HL-60 (cell line): ENCODE data around the gene TP53I11.

ENCODE experiments used
- DNase-seq, 2 experiments: peaks; one replicate each; pipeline ENCODE4 v3.0.0-alpha.2; 2010 to 2020; ENCODE audit warnings: low read depth in 1 of 2, low spot score in 1 of 2
- H3K27ac ChIP-seq: fragments of 250-450 bp; sonication (Bioruptor Pico); replicated peaks from 2 replicates; pipeline ENCODE4 v1.5.1; 2020; ENCODE audit warnings: mild to moderate bottlenecking, moderate library complexity
- H3K27me3 ChIP-seq: fragments of 250-450 bp; sonication (Bioruptor Pico); 2 replicates; pipeline ENCODE4 v1.5.1; 2021; ENCODE audit warnings: mild to moderate bottlenecking, moderate library complexity; ENCODE audit not compliant: insufficient read depth, poor library complexity, severe bottlenecking
- H3K4me3 ChIP-seq: replicated peaks from 2 replicates; pipeline ENCODE4 v1.5.1; 2011; ENCODE audit warnings: mild to moderate bottlenecking, control low read depth, low read length; ENCODE audit not compliant: insufficient read depth
- CTCF ChIP-seq: IDR thresholded peaks from one replicate; pipeline ENCODE4 v1.5.1; 2011; ENCODE audit warnings: low read length, control low read depth, inconsistent platforms; ENCODE audit not compliant: insufficient read depth
- GABPA ChIP-seq: IDR thresholded peaks from 2 replicates; pipeline ENCODE4 v1.6.1; 2012; ENCODE audit warnings: low read depth
- POLR2AphosphoS5 ChIP-seq: IDR thresholded peaks from 2 replicates; pipeline ENCODE4 v1.6.1; 2012; ENCODE audit warnings: low read depth
- SPI1 ChIP-seq: IDR thresholded peaks from 2 replicates; pipeline ENCODE4 v1.6.1; 2012; ENCODE audit warnings: low read depth, mild to moderate bottlenecking, borderline replicate concordance
- TF ChIP-seq, protein P1 (sequence below): IDR thresholded peaks from 2 replicates; pipeline ENCODE4 v1.6.1; 2012; ENCODE audit warnings: low read depth; ENCODE audit not compliant: insufficient replicate concordance

The TP53I11 gene

DNA sequence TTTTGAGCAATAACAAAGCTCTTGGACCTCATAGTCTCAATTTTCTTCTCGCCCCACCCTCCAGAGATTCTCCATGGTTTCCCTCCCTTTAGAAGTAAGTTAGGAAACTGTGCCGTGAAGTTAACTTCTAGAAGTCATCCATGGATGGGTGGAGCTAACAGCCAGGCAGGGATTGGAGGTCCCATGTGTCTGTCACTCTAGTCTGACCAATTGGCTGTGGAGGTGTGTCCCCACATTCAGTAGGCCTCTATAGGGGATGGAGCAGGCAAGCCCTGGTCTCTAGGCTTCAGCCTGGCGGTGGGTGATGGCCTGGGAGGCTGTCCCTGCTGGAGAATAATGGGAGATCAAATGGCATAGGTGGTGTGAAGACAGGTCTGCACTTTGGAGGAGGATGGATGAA is 50.7 kb downstream of the TP53I11 start:
- Histone ChIP-seq H3K27me3 (no peaks in the 10 kb centered on the region), H3K4me3 (no peak overlapping the region), H3K27ac (no peak overlapping the region)
- no peak for DNase-seq
- no peak for TF ChIP-seq SPI1
- TF ChIP-seq POLR2AphosphoS5: no peak
- TF ChIP-seq CTCF: no peak
- no peak for TF ChIP-seq GABPA
- TF ChIP-seq, protein P1, sequence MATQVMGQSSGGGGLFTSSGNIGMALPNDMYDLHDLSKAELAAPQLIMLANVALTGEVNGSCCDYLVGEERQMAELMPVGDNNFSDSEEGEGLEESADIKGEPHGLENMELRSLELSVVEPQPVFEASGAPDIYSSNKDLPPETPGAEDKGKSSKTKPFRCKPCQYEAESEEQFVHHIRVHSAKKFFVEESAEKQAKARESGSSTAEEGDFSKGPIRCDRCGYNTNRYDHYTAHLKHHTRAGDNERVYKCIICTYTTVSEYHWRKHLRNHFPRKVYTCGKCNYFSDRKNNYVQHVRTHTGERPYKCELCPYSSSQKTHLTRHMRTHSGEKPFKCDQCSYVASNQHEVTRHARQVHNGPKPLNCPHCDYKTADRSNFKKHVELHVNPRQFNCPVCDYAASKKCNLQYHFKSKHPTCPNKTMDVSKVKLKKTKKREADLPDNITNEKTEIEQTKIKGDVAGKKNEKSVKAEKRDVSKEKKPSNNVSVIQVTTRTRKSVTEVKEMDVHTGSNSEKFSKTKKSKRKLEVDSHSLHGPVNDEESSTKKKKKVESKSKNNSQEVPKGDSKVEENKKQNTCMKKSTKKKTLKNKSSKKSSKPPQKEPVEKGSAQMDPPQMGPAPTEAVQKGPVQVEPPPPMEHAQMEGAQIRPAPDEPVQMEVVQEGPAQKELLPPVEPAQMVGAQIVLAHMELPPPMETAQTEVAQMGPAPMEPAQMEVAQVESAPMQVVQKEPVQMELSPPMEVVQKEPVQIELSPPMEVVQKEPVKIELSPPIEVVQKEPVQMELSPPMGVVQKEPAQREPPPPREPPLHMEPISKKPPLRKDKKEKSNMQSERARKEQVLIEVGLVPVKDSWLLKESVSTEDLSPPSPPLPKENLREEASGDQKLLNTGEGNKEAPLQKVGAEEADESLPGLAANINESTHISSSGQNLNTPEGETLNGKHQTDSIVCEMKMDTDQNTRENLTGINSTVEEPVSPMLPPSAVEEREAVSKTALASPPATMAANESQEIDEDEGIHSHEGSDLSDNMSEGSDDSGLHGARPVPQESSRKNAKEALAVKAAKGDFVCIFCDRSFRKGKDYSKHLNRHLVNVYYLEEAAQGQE: no peak

GRCh38 chr11:44893846-44894617 is 56.7 kb downstream of the TP53I11 start:
- Histone ChIP-seq H3K4me3 (no peak overlapping the region), H3K27me3 (no peaks in the 10 kb centered on the region), H3K27ac (no peak overlapping the region)
- TF ChIP-seq SPI1: no peak
- peak; percentile 88 for TF ChIP-seq CTCF
- DNase-seq: peak; percentile 29 to 38

DNA sequence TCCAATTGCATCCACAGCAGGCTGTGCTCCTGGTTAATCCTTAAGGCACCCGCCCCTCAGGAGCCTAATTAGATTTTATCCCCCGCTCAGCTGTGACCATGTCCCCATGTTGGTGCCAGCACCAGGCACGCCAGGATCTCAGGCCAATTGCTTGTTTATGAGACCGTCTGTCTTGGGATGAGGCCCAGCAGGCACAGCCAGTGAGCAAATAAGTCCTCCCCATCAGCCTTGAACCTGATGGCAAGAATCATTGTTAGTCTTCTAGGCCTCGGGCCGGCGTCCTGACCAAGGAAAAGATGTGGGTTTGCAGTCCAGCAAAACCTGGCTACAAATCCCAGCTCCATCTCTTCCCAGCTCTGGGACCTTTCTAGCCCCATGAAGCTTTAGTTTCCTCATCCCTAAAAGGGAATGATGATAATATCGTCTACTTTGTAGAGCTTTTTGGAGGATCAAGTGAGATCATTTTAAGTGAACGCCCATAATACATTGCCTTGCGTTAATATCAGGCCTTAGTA is 57.3 kb downstream of the TP53I11 start:
- H3K27me3 ChIP-seq: no peaks in the 10 kb centered on the region
- no peak overlapping the region for H3K27ac ChIP-seq
- TF ChIP-seq SPI1: no peak
- no peak for DNase-seq
- no peak overlapping the region for H3K4me3 ChIP-seq

- H3K27ac ChIP-seq: no peak overlapping the region
- DNase-seq: no peak
- H3K4me3 ChIP-seq: no peak overlapping the region
- no peak for TF ChIP-seq GABPA
- no peak for TF ChIP-seq CTCF
- no peaks in the 10 kb centered on the region for H3K27me3 ChIP-seq
These were observed 57.8 kb downstream of the TP53I11 start for GRCh38 chr11:44892843-44893242.

DNA sequence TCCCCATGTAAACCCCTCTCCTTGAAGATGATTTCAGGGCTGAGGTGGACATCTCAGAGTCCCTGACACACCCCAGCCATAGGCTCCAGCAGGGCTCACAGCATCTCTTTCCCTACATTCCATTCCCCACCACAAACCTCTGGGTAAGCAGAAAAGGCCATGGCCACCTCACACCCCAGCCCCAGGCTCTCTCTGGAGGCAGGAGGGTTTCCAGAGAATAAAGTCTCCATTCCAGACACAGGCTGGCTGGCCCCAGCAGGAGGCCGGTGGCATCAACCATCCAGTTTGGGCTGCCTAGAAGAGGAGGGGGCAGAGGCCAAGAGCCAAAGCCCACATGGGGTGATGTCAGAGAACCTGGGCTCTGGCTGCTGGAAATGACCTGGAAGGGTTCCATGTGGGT is 61.4 kb downstream of the TP53I11 start:
- Histone ChIP-seq H3K27me3 (no peaks in the 10 kb centered on the region), H3K4me3 (no peak overlapping the region), H3K27ac (no peak overlapping the region)
- TF ChIP-seq CTCF (no peak), SPI1 (no peak), GABPA (no peak), POLR2AphosphoS5 (no peak)
- TF ChIP-seq, protein P1: no peak
- no peak for DNase-seq
